Activated naive CD4-positive, alpha-beta T cell treated with anti-CD3 and anti-CD28 coated beads, Interleukin-2, amount 50 U/mL, for 72 hours (primary cell): ENCODE results near the gene STAB1. TPM values are rescaled to one million over a fixed set of nuclear protein-coding genes. Genes with fewer than 3 reads are reported as not detected.

Experiments used
- ATAC-seq, 2 donors: fragments of 150-1000 bp; cut with Tn5 transposase; 2 replicates each; pipeline ENCODE4 v1.10.0; 2021; ENCODE audit warnings: mild to moderate bottlenecking in 2 of 2, moderate library complexity in 2 of 2
- DNase-seq, 2 donors: peaks; one replicate each; pipeline ENCODE4 v3.0.0; 2021 to 2022; ENCODE audit warnings: low spot score in 2 of 2
- H3K27ac Mint-ChIP-seq, 2 donors: one replicate each; pipeline ENCODE4 v1.8.0; 2022; ENCODE audit warnings: mild to moderate bottlenecking in 2 of 2, mixed read lengths in 2 of 2
- H3K36me3 Mint-ChIP-seq, 2 donors: one replicate each; pipeline ENCODE4 v1.8.0; 2022; ENCODE audit warnings: mixed read lengths in 2 of 2
- H3K9me3 Mint-ChIP-seq, 2 donors: one replicate each; pipeline ENCODE4 v1.8.0; 2022; ENCODE audit warnings: mixed read lengths in 2 of 2
- total RNA-seq, 2 donors: library from RNA; stranded (reverse); gene quantifications; one replicate each; pipeline ENCODE4 v1.2.3, GENCODE V29; 2022

STAB1 gene
- total RNA-seq, 2 donors from 2014 or later, result 0.36 TPM; not detected in 1

DNA sequence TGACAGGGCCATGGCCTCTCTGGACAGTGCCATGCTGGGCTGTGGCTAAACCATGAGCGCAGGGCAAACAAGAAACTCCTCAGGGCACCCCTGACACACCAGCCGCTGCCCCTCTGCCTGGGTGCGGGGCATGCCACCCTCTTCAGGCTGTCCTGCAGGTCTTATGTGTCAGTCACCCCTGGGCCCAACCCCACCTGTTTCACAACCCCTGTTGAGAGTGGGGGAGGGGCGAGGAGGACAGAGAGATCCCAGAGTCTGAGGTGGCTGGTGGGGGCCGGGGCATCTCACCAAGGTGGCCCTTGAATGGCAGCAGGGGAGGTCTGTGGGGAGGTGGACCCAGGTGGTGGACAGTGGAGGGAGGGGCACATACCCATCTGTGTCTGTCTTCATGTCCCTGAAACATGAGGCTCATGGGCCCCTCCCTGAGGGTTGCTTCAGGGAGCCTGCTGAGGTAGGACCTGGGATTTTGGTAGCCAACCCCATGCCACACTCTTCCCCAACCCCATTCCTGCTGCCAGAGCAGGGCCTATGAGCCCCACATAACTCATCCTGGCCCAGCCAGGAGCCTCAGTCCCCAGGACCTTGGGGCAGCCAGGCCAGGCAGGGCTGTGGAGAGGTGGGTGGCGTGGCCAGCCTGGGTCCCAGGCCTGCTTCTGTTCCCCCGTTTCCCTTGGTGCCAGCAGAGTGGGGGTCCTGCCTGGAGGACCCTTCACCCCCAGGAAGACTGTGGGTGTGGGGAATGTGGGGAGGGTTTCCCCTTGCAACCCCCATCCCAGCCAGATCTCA, 1.7 kb upstream of the STAB1 start:
- ATAC-seq (no peak), DNase-seq (no peak)
- Mint-ChIP-seq H3K27ac (peak overlapping the region in 1 of 2 donors; percentile 44), H3K36me3 (peaks cover 0 to 4% of the 10 kb centered on the region in 2 donors), H3K9me3 (no peaks in the 10 kb centered on the region)

DNA sequence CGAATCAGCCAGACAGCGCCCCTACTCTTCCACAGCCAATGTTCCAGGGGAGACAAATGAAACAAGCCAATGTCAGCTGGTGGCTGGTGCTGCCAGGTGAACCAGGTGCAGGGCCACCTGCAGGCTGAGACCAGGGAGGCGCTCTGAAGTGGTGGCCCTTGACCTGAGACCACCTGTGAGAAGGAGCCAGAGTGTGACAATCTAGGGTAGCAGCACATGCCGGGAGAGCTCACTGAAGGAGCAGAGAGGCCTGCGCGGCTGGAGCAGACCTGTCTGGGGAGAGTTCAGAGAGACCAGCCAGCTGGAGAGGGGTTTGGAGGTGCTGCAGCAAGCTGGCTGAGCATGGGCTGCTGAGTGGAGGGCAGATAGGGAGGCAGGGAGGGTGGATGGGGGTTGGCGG, 693 bp upstream of the STAB1 start:
- no peaks in the 10 kb centered on the region for H3K9me3 Mint-ChIP-seq
- H3K36me3 Mint-ChIP-seq, result peaks cover 0 to 4% of the 10 kb centered on the region in 2 donors
- DNase-seq (no peak), ATAC-seq (no peak)
- H3K27ac Mint-ChIP-seq, result peak overlapping the region in 1 of 2 donors; percentile 81

GRCh38 chr3:52495777-52496602, 852 bp downstream of the STAB1 start:
- Mint-ChIP-seq H3K9me3 (no peaks in the 10 kb centered on the region), H3K36me3 (peaks cover 0 to 4% of the 10 kb centered on the region in 2 donors), H3K27ac (no peak overlapping the region)
- no peak for DNase-seq
- ATAC-seq, result no peak

- Mint-ChIP-seq H3K27ac (peak overlapping the region in 1 of 2 donors; percentile 44), H3K9me3 (no peaks in the 10 kb centered on the region), H3K36me3 (no peaks in the 10 kb centered on the region)
- DNase-seq (no peak), ATAC-seq (no peak)
These were observed 3.3 kb downstream of the STAB1 start for GRCh38 chr3:52498137-52499054.

DNA sequence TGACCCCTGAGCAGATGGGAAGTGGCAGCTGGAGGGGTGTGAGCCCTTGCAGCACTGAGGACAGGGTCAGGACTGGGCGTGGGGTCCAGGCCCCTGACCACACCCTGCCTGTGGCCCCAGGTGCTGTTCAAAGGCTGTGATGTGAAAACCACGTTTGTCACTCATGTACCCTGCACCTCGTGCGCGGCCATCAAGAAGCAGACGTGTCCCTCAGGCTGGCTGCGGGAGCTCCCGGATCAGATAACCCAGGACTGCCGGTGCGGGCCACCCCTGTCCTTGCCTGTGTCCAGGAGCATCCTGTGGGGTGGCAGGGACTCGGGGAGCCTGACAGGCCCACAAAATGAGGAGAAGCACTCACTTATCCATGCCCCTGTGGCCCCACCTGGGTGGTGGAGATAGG, 5.9 kb downstream of the STAB1 start:
- ATAC-seq (no peak), DNase-seq (no peak)
- H3K27ac Mint-ChIP-seq, result no peak overlapping the region
- no peaks in the 10 kb centered on the region for H3K36me3 Mint-ChIP-seq
- H3K9me3 Mint-ChIP-seq, result no peaks in the 10 kb centered on the region

DNA sequence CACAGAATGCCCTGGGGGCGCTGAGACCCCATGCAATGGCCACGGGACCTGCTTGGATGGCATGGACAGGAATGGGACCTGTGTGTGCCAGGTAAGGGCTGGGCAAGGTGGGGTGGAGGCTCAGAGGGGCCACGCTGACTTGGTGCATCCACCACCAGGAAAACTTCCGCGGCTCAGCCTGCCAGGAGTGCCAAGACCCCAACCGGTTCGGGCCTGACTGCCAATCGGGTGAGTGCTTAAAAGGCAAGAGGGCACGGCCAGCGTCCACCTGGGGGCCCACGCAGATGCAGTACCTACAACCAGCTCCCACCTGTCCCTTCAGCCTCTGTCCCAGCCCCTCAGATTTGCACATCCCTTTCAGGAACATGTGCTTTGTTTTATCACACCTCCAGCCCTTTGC, 6.9 kb downstream of the STAB1 start:
- H3K9me3 Mint-ChIP-seq, result no peaks in the 10 kb centered on the region
- H3K36me3 Mint-ChIP-seq, result no peaks in the 10 kb centered on the region
- ATAC-seq, result no peak
- no peak overlapping the region for H3K27ac Mint-ChIP-seq
- DNase-seq, result no peak

- DNase-seq, result no peak
- no peaks in the 10 kb centered on the region for H3K9me3 Mint-ChIP-seq
- H3K27ac Mint-ChIP-seq, result no peak overlapping the region
- no peak for ATAC-seq
- H3K36me3 Mint-ChIP-seq, result no peaks in the 10 kb centered on the region
These were observed 7.7 kb downstream of the STAB1 start for GRCh38 chr3:52502808-52503350.

DNA sequence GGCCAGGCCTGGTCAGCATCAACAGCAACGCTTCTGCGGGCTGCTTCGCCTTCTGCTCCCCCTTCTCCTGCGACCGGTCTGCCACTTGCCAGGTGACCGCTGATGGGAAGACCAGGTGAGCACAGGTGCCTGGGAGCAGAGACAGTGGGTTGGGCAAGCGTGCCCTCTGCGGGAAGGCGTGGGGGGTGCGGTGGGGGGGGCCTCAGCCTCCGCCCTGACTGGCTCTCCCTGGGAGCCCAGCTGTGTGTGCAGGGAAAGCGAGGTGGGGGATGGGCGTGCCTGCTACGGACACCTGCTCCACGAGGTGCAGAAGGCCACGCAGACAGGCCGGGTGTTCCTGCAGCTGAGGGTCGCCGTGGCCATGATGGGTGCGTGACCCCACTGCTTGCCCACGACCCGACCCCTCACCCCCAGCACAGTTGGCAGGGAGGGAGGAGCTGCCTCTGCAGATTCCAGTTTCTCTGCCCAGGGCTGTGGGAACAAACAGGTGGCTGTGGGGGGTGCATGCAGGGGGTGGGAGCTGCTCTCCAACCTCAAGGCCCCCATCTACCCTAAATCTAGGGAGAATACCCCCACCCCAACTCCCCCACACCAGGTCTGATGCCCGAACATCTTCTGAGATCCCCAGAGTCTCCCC, 8.8 kb downstream of the STAB1 start:
- no peak for DNase-seq
- H3K27ac Mint-ChIP-seq, result peak overlapping the region in 1 of 2 donors; percentile 68
- no peak for ATAC-seq
- no peaks in the 10 kb centered on the region for H3K9me3 Mint-ChIP-seq
- H3K36me3 Mint-ChIP-seq, result no peaks in the 10 kb centered on the region

- Mint-ChIP-seq H3K36me3 (no peaks in the 10 kb centered on the region), H3K27ac (no peak overlapping the region), H3K9me3 (no peaks in the 10 kb centered on the region)
- DNase-seq, result no peak
- no peak for ATAC-seq
These were observed 9.8 kb downstream of the STAB1 start for GRCh38 chr3:52504977-52505376.

- ATAC-seq, result no peak
- Mint-ChIP-seq H3K9me3 (no peaks in the 10 kb centered on the region), H3K27ac (no peak overlapping the region), H3K36me3 (no peaks in the 10 kb centered on the region)
- no peak for DNase-seq
These were observed 11.3 kb downstream of the STAB1 start for GRCh38 chr3:52506266-52506966.

DNA sequence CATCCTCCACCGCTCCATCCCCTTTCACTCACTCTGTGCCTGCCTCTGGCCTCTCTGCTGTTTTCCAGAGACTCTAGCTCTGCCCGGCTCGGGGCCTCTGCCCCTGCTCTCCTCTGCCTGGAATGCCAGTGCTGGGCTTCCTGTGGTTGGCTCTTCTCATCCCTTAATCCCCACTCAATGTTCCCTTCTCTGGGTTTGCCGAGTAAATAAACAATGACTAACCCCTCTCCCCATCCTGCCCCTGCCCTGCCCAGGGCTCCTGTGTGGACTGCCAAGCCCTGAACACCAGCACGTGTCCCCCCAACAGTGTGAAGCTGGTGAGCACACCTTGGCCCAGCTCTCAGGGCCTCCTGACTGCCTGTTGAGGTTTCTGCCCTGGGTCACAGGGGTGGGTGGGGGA, 12.2 kb downstream of the STAB1 start:
- Mint-ChIP-seq H3K9me3 (no peaks in the 10 kb centered on the region), H3K36me3 (no peaks in the 10 kb centered on the region), H3K27ac (no peak overlapping the region)
- DNase-seq (no peak), ATAC-seq (no peak)

GRCh38 chr3:52509753-52510328, 14.7 kb downstream of the STAB1 start:
- DNase-seq (no peak), ATAC-seq (peak in 1 of 2 donors; percentile 30)
- no peaks in the 10 kb centered on the region for H3K36me3 Mint-ChIP-seq
- H3K27ac Mint-ChIP-seq, result no peak overlapping the region
- no peaks in the 10 kb centered on the region for H3K9me3 Mint-ChIP-seq

DNA sequence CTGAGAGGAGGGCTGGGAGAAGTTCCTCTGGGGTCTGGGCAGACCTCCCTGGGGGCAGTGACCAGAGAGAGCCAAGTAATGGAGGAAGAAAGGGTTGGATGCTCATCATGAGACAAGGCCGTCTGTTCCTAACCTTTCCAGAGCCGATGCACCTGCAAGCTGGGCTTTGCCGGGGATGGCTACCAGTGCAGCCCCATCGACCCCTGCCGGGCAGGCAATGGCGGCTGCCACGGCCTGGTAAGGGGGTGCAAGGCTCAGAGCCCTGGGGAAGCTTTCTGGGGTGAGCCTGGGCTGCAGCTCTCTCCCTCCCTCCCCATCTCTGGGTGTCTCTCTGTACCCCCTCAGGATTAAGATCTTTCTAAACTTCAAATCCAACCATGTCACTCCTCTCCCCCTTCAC, 16.4 kb downstream of the STAB1 start:
- no peaks in the 10 kb centered on the region for H3K36me3 Mint-ChIP-seq
- H3K9me3 Mint-ChIP-seq, result no peaks in the 10 kb centered on the region
- no peak for ATAC-seq
- no peak overlapping the region for H3K27ac Mint-ChIP-seq
- DNase-seq, result no peak

- no peak for DNase-seq
- no peak overlapping the region for H3K27ac Mint-ChIP-seq
- ATAC-seq, result no peak
- no peaks in the 10 kb centered on the region for H3K36me3 Mint-ChIP-seq
- no peaks in the 10 kb centered on the region for H3K9me3 Mint-ChIP-seq
These were observed 17.0 kb downstream of the STAB1 start for GRCh38 chr3:52512105-52512504.

GRCh38 chr3:52512727-52513126, 17.6 kb downstream of the STAB1 start:
- Mint-ChIP-seq H3K36me3 (no peaks in the 10 kb centered on the region), H3K9me3 (no peaks in the 10 kb centered on the region), H3K27ac (no peak overlapping the region)
- DNase-seq (no peak), ATAC-seq (no peak)
